Osteoblast (primary cell): ENCODE results near the gene NOD2. TPM values are rescaled to one million over a fixed set of nuclear protein-coding genes. Genes with fewer than 3 reads are reported as not detected.

ENCODE experiments used
- DNase-seq: peaks from one replicate; pipeline ENCODE4 v3.0.0; 2011; ENCODE audit warnings: low spot score, mixed read lengths; ENCODE audit not compliant: insufficient read length; ENCODE audit errors: missing footprints
- H2AFZ ChIP-seq: 2 replicates; pipeline ENCODE4 v1.6.0; 2011; ENCODE audit warnings: mild to moderate bottlenecking, low read length
- H3K27ac ChIP-seq: 2 replicates; pipeline ENCODE4 v1.5.1; 2011; ENCODE audit warnings: mild to moderate bottlenecking, low read depth, low read length, moderate library complexity
- H3K27me3 ChIP-seq: 2 replicates; pipeline ENCODE4 v1.6.0; 2012; ENCODE audit warnings: mild to moderate bottlenecking, control low read depth, inconsistent platforms, low read length, moderate library complexity; ENCODE audit not compliant: insufficient read depth
- H3K36me3 ChIP-seq: 2 replicates; pipeline ENCODE4 v1.5.1; 2011; ENCODE audit warnings: mild to moderate bottlenecking, low read length, control low read depth, moderate library complexity; ENCODE audit not compliant: insufficient read depth
- H3K4me1 ChIP-seq: 2 replicates; pipeline ENCODE4 v1.5.1; 2011; ENCODE audit warnings: mild to moderate bottlenecking, low read length, control low read depth, moderate library complexity; ENCODE audit not compliant: insufficient read depth
- H3K4me2 ChIP-seq: 2 replicates; pipeline ENCODE4 v1.6.0; 2011; ENCODE audit warnings: mild to moderate bottlenecking, low read length; ENCODE audit not compliant: insufficient read depth
- H3K4me3 ChIP-seq: fragments of 200-600 bp; sonication (generic); 3 replicates; pipeline ENCODE4 v1.5.1; 2012; ENCODE audit warnings: mild to moderate bottlenecking, low read length, inconsistent platforms; ENCODE audit not compliant: insufficient read depth
- H3K79me2 ChIP-seq: 2 replicates; pipeline ENCODE4 v1.6.0; 2012; ENCODE audit warnings: mild to moderate bottlenecking, low read length, control low read depth, inconsistent platforms; ENCODE audit not compliant: insufficient read depth
- H3K9me3 ChIP-seq: 2 replicates; pipeline ENCODE4 v1.5.1; 2011; ENCODE audit warnings: low read depth, low read length, control low read depth
- H4K20me1 ChIP-seq: 2 replicates; pipeline ENCODE4 v1.6.0; 2012; ENCODE audit warnings: mild to moderate bottlenecking, low read length, control low read depth; ENCODE audit not compliant: insufficient read depth
- CTCF ChIP-seq: IDR thresholded peaks from 2 replicates; pipeline ENCODE4 v1.5.1; 2011; ENCODE audit warnings: mild to moderate bottlenecking, low read depth, low read length, moderate library complexity; ENCODE audit errors: extremely low read depth
- total RNA-seq: library from RNA; depleted of rRNA; stranded (reverse); fragments of >200 nt; gene quantifications from 2 replicates; pipeline ENCODE4 v1.2.3, GENCODE V29; 2012

NOD2 gene
- total RNA-seq, 1 donor, result under 0.01 TPM

- no peak overlapping the region for H3K27ac ChIP-seq
- TF ChIP-seq CTCF, result peak; percentile 11
- H3K36me3 ChIP-seq, result no peaks in the 10 kb centered on the region
- H3K27me3 ChIP-seq, result no peaks in the 10 kb centered on the region
- H3K79me2 ChIP-seq, result no peaks in the 10 kb centered on the region
- H2AFZ ChIP-seq, result no peak overlapping the region
- peaks cover 11% of the 10 kb centered on the region for H3K9me3 ChIP-seq
- DNase-seq, result no peak
- H3K4me3 ChIP-seq, result no peak overlapping the region
- H3K4me2 ChIP-seq, result no peak overlapping the region
- H4K20me1 ChIP-seq, result no peaks in the 10 kb centered on the region
- H3K4me1 ChIP-seq, result peaks cover 2% of the 10 kb centered on the region
Measured at GRCh38 chr16:50667497-50668367, 25.7 kb upstream of the NOD2 start.

- Histone ChIP-seq H3K9me3 (peaks cover 12% of the 10 kb centered on the region), H3K27ac (no peak overlapping the region), H3K4me1 (peaks cover 2% of the 10 kb centered on the region), H2AFZ (no peak overlapping the region), H3K36me3 (no peaks in the 10 kb centered on the region), H3K4me3 (no peak overlapping the region), H3K79me2 (no peaks in the 10 kb centered on the region), H3K27me3 (no peaks in the 10 kb centered on the region), H4K20me1 (no peaks in the 10 kb centered on the region), H3K4me2 (no peak overlapping the region)
- TF ChIP-seq CTCF, result no peak
- no peak for DNase-seq
Measured at GRCh38 chr16:50668368-50669008, 24.9 kb upstream of the NOD2 start.

- Histone ChIP-seq H3K9me3 (peaks cover 12% of the 10 kb centered on the region), H4K20me1 (no peaks in the 10 kb centered on the region), H2AFZ (no peak overlapping the region), H3K4me2 (no peak overlapping the region), H3K79me2 (no peaks in the 10 kb centered on the region), H3K27me3 (no peaks in the 10 kb centered on the region), H3K4me3 (no peak overlapping the region), H3K27ac (no peak overlapping the region), H3K36me3 (no peaks in the 10 kb centered on the region), H3K4me1 (peaks cover 2% of the 10 kb centered on the region)
- no peak for TF ChIP-seq CTCF
- DNase-seq, result no peak
Measured at GRCh38 chr16:50669741-50670140, 23.7 kb upstream of the NOD2 start.

- Histone ChIP-seq H3K27ac (no peak overlapping the region), H2AFZ (no peak overlapping the region), H3K79me2 (no peaks in the 10 kb centered on the region), H3K36me3 (no peaks in the 10 kb centered on the region), H4K20me1 (no peaks in the 10 kb centered on the region), H3K27me3 (no peaks in the 10 kb centered on the region), H3K4me3 (no peak overlapping the region), H3K9me3 (peaks cover 12% of the 10 kb centered on the region), H3K4me1 (no peaks in the 10 kb centered on the region), H3K4me2 (no peak overlapping the region)
- no peak for TF ChIP-seq CTCF
- DNase-seq, result no peak
Measured at GRCh38 chr16:50670476-50670875, 22.9 kb upstream of the NOD2 start.
